Inflammatory macrophage treated with lipopolysaccharide for 4 hours (primary cell): ENCODE measurements around the gene PHACTR4.
A peak's percentile ranks its signal among the peaks of the same experiment; 100 is the strongest.
"Not testable (repeated sequence)": the region's sequence is repeated elsewhere in the genome, so short reads cannot be mapped to it uniquely, and the experiment has no call there.

Experiments used
- DNase-seq: peaks from one replicate; pipeline ENCODE4 v3.0.0-alpha.2; 2020

PHACTR4 gene

GRCh38 chr1:28373450-28373849 lies 3.9 kb downstream of the PHACTR4 start:
- DNase-seq = not testable (repeated sequence)

- DNase-seq = no peak
Measured at GRCh38 chr1:28374297-28374696, 4.8 kb downstream of the PHACTR4 start.

DNA sequence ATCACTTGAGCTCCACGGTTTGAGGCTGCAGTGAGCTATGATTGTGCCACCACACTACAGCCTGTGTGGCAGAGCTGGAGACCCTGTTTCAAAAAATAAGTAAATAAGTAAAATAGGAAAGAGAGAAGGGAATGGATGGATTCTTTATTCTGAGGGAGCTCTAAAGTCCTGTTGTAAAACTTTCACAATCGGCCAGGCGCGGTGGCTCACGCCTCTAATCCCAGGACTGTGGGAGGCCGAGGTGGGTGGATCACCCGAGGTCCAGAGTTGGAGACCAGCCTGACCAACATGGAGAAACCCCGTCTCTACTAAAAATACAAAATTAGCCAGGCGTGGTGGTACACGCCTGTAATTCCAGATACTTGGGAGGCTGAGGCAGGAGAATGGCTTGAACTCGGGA lies 6.1 kb downstream of the PHACTR4 start:
- not testable (repeated sequence) for DNase-seq

DNA sequence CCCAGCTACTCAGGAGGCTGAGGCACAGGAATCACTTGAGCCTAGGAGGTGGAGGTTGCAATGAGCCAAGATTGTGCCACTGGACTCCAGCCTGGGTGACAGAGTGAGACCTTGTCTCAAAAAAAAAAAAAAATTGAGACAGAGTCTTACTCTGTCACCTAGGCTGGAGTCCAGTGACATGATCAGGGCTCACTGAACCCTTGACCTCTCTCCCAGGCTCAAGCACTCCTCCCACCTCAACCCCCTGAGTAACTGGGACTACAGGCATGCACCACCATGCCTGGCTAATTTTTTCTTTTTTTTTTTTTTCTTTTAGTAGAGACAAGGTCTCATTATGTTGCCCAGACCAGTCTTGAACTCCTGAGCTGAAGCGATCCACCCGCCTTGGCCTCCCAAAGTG lies 6.7 kb downstream of the PHACTR4 start:
- DNase-seq = not testable (repeated sequence)

GRCh38 chr1:28378906-28379305 lies 9.4 kb downstream of the PHACTR4 start:
- no peak for DNase-seq

GRCh38 chr1:28380394-28380793 lies 10.9 kb downstream of the PHACTR4 start:
- DNase-seq = no peak

DNA sequence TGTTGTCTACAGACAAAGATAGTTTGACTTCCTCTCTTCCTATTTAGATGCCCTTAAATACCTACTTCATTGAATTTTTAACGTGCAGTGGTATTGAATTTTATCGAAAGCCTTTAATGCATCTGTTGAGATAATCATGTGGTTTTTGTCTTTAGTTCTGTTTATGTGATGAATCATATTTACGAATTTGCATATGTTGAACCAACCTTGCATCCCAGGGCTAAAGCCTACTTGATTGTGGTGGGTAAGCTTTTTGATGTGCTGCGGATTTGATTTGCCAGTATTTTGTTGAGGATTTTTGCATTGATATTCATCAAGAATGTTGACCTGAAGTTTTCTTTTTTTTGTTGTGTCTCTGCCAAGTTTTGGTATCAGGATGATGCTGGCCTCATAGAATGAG lies 14.2 kb downstream of the PHACTR4 start:
- not testable (repeated sequence) for DNase-seq

DNA sequence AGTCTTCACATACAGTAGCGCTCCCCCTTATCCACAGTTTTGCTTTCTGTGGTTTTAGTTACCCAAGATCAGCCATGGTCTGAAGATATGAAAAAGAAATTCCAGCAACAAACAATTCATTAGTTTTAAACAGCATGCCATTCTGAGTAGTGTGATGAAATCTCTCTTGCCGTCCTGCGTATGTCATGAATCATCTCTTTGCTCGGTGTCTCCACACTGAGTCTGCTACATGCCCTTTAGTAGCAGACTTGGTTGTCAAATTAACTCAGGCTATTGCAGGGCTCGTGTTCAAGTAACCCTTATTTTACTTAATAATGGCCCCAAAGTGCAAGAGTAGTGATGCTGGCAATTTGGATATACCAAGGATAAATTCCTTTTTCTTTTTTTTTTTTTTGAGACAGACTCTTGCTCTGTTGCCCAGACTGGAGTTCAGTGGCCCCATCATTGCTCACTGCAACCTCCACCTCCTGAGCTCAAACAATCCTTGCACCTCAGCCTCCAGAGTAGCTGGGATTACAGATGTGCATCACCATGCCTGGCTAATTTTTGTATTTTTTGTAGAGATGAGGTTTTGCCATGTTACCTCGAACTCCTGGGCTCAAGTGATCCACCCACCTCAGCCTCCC lies 22.6 kb downstream of the PHACTR4 start:
- peak; percentile 72 for DNase-seq

GRCh38 chr1:28394136-28394535 lies 24.6 kb downstream of the PHACTR4 start:
- DNase-seq = no peak

DNA sequence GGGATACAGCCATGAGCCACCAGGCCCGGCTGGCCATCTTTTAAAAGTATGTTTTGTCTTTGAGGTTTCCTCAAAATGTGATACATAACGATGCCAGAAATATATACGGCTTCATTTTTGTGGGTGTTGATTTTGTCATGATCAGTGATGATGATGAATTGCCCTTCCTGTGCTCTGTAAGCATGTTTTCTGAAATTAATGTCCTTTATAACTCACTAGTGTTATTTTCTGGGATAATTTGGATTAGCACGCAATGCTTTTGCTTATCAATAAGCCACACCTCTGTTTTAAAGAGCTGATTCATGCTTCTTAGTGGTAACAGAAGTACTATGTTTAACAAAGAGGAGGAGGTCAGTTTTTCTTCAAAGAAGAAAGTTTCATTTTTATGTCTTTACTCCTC lies 25.6 kb downstream of the PHACTR4 start:
- DNase-seq = no peak

GRCh38 chr1:28401760-28402159 lies 32.2 kb downstream of the PHACTR4 start:
- no peak for DNase-seq

GRCh38 chr1:28409090-28409489 lies 39.5 kb downstream of the PHACTR4 start:
- DNase-seq = no peak

GRCh38 chr1:28411656-28412055 lies 42.1 kb downstream of the PHACTR4 start:
- no peak for DNase-seq

DNA sequence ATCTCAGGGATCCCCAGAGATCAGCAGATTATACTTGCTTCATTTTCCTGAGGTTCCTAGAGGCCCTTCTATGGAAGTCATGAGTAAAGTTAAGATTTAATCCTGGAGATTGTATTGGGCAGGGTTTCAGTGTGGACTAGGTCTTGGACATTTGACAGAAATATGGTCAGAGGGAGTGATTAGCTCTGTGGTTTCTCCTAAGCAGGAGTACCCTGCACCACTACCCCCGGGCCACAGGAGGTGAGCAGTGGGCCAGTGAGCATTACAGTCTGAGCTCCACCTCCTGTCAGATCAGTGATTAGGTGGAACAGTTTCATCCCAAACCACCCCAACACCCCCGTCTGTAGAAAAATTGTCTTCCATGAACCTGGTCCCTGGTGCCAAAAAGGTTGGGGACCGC lies 43.2 kb downstream of the PHACTR4 start:
- no peak for DNase-seq

DNA sequence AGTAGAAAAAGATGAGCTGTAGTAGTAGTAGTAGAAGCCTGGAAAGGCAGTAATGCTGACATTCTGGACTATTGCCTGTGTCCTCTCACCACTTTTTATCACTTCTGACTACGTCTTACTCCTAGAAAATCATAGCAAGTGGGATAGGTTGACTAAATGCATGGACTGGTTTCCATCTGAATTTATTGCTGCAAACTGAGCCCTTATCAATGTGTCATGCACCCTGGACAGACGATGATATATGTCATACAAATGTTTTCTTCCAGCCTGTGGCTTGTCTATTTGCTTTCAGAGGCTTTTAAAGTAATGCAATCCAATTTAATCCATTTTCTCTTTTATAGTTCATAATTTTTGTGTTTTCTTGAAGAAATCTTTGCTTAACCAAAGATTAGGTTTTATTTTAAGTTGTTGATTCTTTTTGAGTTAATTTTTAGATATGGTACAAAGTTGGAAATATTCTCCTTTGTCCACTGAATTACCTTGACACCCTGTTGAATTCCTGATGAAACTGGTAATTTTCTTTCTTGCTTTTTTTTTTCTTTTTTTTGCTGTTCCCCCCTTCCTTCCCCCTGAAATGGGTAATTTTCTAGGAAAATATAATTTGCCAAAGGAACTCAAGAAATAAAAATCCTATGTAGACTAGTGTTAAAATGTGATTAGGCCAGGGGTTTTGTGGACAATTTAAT lies 47.1 kb downstream of the PHACTR4 start:
- DNase-seq = no peak

DNA sequence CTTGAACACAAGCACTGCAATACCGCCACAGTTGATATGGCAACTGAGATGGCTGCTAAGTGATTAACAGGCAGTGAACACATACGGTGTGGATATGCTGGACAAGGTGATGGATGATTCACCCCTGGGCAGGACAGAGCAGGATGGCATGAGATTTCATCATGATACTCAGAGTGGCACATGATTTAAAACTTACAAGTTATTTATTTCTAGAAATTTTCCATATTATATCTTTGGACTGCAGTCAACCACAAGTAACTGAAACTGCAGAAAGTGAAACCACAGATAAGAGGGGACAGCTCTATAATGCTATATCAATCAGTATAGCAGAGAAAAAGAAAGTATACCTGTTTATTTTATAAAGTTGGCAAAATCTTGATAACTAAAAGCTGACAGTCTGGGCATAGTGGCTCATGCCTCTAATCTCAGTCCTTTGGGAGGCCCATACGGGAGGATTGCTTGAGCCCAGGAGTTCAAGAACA lies 47.9 kb downstream of the PHACTR4 start:
- DNase-seq = peak; percentile 73

GRCh38 chr1:28417926-28418637 lies 48.5 kb downstream of the PHACTR4 start:
- DNase-seq = no peak

- no peak for DNase-seq
Measured at GRCh38 chr1:28421744-28422143, 52.2 kb downstream of the PHACTR4 start.

- no peak for DNase-seq
Measured at GRCh38 chr1:28426831-28427230, 57.3 kb downstream of the PHACTR4 start.

GRCh38 chr1:28428012-28428411 lies 58.5 kb downstream of the PHACTR4 start:
- DNase-seq = peak; percentile 81

- DNase-seq = no peak
Measured at GRCh38 chr1:28428990-28429520, 59.5 kb downstream of the PHACTR4 start.

- DNase-seq = no peak
Measured at GRCh38 chr1:28436211-28436769, 66.8 kb downstream of the PHACTR4 start.

GRCh38 chr1:28437264-28437923 lies 67.9 kb downstream of the PHACTR4 start:
- peak; percentile 75 for DNase-seq
